Mononuclear cell (primary cell): ENCODE data around the gene KDM5A. TPM values are rescaled to one million over a fixed set of nuclear protein-coding genes. Genes with fewer than 3 reads are reported as not detected.
"Not testable (repeated sequence)": the region's sequence is repeated elsewhere in the genome, so short reads cannot be mapped to it uniquely, and the experiment has no call there.

Source experiments
- H3K27me3 ChIP-seq: 2 replicates; pipeline ENCODE4 v1.6.0; 2011; ENCODE audit warnings: low read length, control low read depth; ENCODE audit not compliant: insufficient read depth
- H3K4me1 ChIP-seq: 2 replicates; pipeline ENCODE4 v1.5.1; 2011; ENCODE audit warnings: mild to moderate bottlenecking, low read length, control low read depth; ENCODE audit not compliant: insufficient read depth
- H3K4me3 ChIP-seq: 2 replicates; pipeline ENCODE4 v1.5.1; 2011; ENCODE audit warnings: mild to moderate bottlenecking, low read length, moderate library complexity
- H3K9me3 ChIP-seq: 2 replicates; pipeline ENCODE4 v1.5.1; 2011; ENCODE audit warnings: low read depth, mild to moderate bottlenecking, control low read depth, low read length
- total RNA-seq: library from RNA; depleted of rRNA; stranded (reverse); fragments of >200 nt; gene quantifications from one replicate; pipeline ENCODE4 v1.2.3, GENCODE V29; 2012

KDM5A gene
- total RNA-seq, 1 donor, result 123 TPM

- H3K4me3 ChIP-seq, result no peak overlapping the region
- H3K4me1 ChIP-seq, result no peaks in the 10 kb centered on the region
- H3K27me3 ChIP-seq, result peaks cover 2% of the 10 kb centered on the region
- H3K9me3 ChIP-seq, result peaks cover 27% of the 10 kb centered on the region
Measured at GRCh38 chr12:247271-247670, 141.8 kb downstream of the KDM5A start.

- Histone ChIP-seq H3K9me3 (peaks cover 19% of the 10 kb centered on the region), H3K4me3 (no peak overlapping the region), H3K27me3 (no peaks in the 10 kb centered on the region), H3K4me1 (no peaks in the 10 kb centered on the region)
Measured at GRCh38 chr12:243381-243780, 145.7 kb downstream of the KDM5A start.

- no peaks in the 10 kb centered on the region for H3K4me1 ChIP-seq
- H3K27me3 ChIP-seq, result no peaks in the 10 kb centered on the region
- H3K4me3 ChIP-seq, result no peak overlapping the region
- peaks cover 10% of the 10 kb centered on the region for H3K9me3 ChIP-seq
Measured at GRCh38 chr12:242496-242895, 146.6 kb downstream of the KDM5A start.

- H3K4me1 ChIP-seq, result no peaks in the 10 kb centered on the region
Measured at GRCh38 chr12:241266-241665, 147.9 kb downstream of the KDM5A start.

GRCh38 chr12:240566-240965, 148.6 kb downstream of the KDM5A start:
- H3K27me3 ChIP-seq, result no peaks in the 10 kb centered on the region
- no peak overlapping the region for H3K4me3 ChIP-seq
- H3K4me1 ChIP-seq, result no peaks in the 10 kb centered on the region
- H3K9me3 ChIP-seq, result no peaks in the 10 kb centered on the region

More at GRCh38 chr12:241266-241665, 147.9 kb downstream of the KDM5A start:
- Histone ChIP-seq H3K4me3 (no peak overlapping the region), H3K9me3 (no peaks in the 10 kb centered on the region), H3K27me3 (no peaks in the 10 kb centered on the region)

- no peaks in the 10 kb centered on the region for H3K4me1 ChIP-seq
- H3K4me3 ChIP-seq, result no peak overlapping the region
- no peaks in the 10 kb centered on the region for H3K27me3 ChIP-seq
- H3K9me3 ChIP-seq, result no peaks in the 10 kb centered on the region
Measured at GRCh38 chr12:238736-239398, 150.3 kb downstream of the KDM5A start.

- no peaks in the 10 kb centered on the region for H3K27me3 ChIP-seq
- H3K4me3 ChIP-seq, result no peak overlapping the region
- H3K4me1 ChIP-seq, result no peaks in the 10 kb centered on the region
- no peaks in the 10 kb centered on the region for H3K9me3 ChIP-seq
Measured at GRCh38 chr12:238116-238515, 151.0 kb downstream of the KDM5A start.

- Histone ChIP-seq H3K9me3 (no peaks in the 10 kb centered on the region), H3K4me3 (no peak overlapping the region), H3K4me1 (no peaks in the 10 kb centered on the region), H3K27me3 (no peaks in the 10 kb centered on the region)
Measured at GRCh38 chr12:237026-237815, 151.9 kb downstream of the KDM5A start.

GRCh38 chr12:236445-236844, 152.7 kb downstream of the KDM5A start:
- no peaks in the 10 kb centered on the region for H3K9me3 ChIP-seq

GRCh38 chr12:235967-236366, 153.2 kb downstream of the KDM5A start:
- H3K4me3 ChIP-seq, H3K4me1 ChIP-seq, H3K27me3 ChIP-seq, H3K9me3 ChIP-seq: not testable (repeated sequence)

More at GRCh38 chr12:236445-236844, 152.7 kb downstream of the KDM5A start:
- no peaks in the 10 kb centered on the region for H3K4me1 ChIP-seq
- no peak overlapping the region for H3K4me3 ChIP-seq
- no peaks in the 10 kb centered on the region for H3K27me3 ChIP-seq

- Histone ChIP-seq H3K4me1 (no peaks in the 10 kb centered on the region), H3K4me3 (no peak overlapping the region), H3K27me3 (no peaks in the 10 kb centered on the region), H3K9me3 (no peaks in the 10 kb centered on the region)
Measured at GRCh38 chr12:234891-235415, 154.2 kb downstream of the KDM5A start.

- Histone ChIP-seq H3K27me3 (no peaks in the 10 kb centered on the region), H3K9me3 (no peaks in the 10 kb centered on the region), H3K4me3 (no peak overlapping the region), H3K4me1 (no peaks in the 10 kb centered on the region)
Measured at GRCh38 chr12:234019-234418, 155.1 kb downstream of the KDM5A start.

GRCh38 chr12:233615-233968, 155.5 kb downstream of the KDM5A start:
- H3K4me3 ChIP-seq, result no peak overlapping the region
- no peaks in the 10 kb centered on the region for H3K4me1 ChIP-seq
- no peaks in the 10 kb centered on the region for H3K9me3 ChIP-seq
- no peaks in the 10 kb centered on the region for H3K27me3 ChIP-seq

GRCh38 chr12:232731-233614, 156.1 kb downstream of the KDM5A start:
- Histone ChIP-seq H3K9me3 (no peaks in the 10 kb centered on the region), H3K4me1 (no peaks in the 10 kb centered on the region), H3K4me3 (no peak overlapping the region), H3K27me3 (no peaks in the 10 kb centered on the region)
